Neural cell (in vitro differentiated cells): ENCODE measurements around the gene CDK17. TPM values are rescaled to one million over a fixed set of nuclear protein-coding genes. Genes with fewer than 3 reads are reported as not detected.

ENCODE experiments used
- H2AFZ ChIP-seq: fragments of 200-600, 300-800 bp; sonication (generic), shearing (Covaris generic); 2 replicates; pipeline ENCODE4 v1.6.0; 2014; ENCODE audit warnings: low read depth, mild to moderate bottlenecking, antibody characterized with exemption, low read length, moderate library complexity
- H3F3A ChIP-seq: fragments of 200-600 bp; shearing (Covaris generic); 2 replicates; pipeline ENCODE4 v1.6.1; 2016; ENCODE audit warnings: mild to moderate bottlenecking, moderate library complexity, mixed read lengths, antibody characterized with exemption, low read length; ENCODE audit not compliant: insufficient read depth, poor library complexity, severe bottlenecking
- H3K27ac ChIP-seq: fragments of 200-600, 300-800 bp; sonication (generic), shearing (Covaris generic); 2 replicates; pipeline ENCODE4 v1.5.1; 2014; ENCODE audit warnings: mild to moderate bottlenecking, low read length, moderate library complexity
- H3K27me3 ChIP-seq: fragments of 300-800, 200-600 bp; sonication (generic), shearing (Covaris generic); 2 replicates; pipeline ENCODE4 v1.6.0; 2014; ENCODE audit warnings: mild to moderate bottlenecking, low read depth, low read length, moderate library complexity; ENCODE audit not compliant: insufficient read depth
- H3K36me3 ChIP-seq: fragments of 300-800, 200-600 bp; sonication (generic), shearing (Covaris generic); 2 replicates; pipeline ENCODE4 v1.5.1; 2014; ENCODE audit warnings: mild to moderate bottlenecking, antibody characterized with exemption, low read length, moderate library complexity; ENCODE audit not compliant: insufficient read depth
- H3K4me2 ChIP-seq: fragments of 300-800, 200-600 bp; sonication (generic), shearing (Covaris generic); 2 replicates; pipeline ENCODE4 v1.6.0; 2014; ENCODE audit warnings: mild to moderate bottlenecking, low read length
- H3K4me3 ChIP-seq: fragments of 300-800, 200-600 bp; sonication (generic), shearing (Covaris generic); 2 replicates; pipeline ENCODE4 v1.5.1; 2014; ENCODE audit warnings: mild to moderate bottlenecking, low read length, moderate library complexity
- H3K79me2 ChIP-seq: fragments of 200-600 bp; shearing (Covaris generic); replicated peaks from 2 replicates; pipeline ENCODE4 v1.6.0; 2014; ENCODE audit warnings: mild to moderate bottlenecking, low read length, moderate library complexity; ENCODE audit not compliant: insufficient read depth
- H3K9ac ChIP-seq: fragments of 300-800, 200-600 bp; sonication (generic), shearing (Covaris generic); 2 replicates; pipeline ENCODE4 v1.6.1; 2016; ENCODE audit warnings: mild to moderate bottlenecking, low read length, mixed read lengths
- H3K9me2 ChIP-seq: fragments of 200-600 bp; shearing (Covaris generic); 2 replicates; pipeline ENCODE4 v1.6.1; 2016; ENCODE audit warnings: mild to moderate bottlenecking, low read length, mixed read lengths; ENCODE audit not compliant: insufficient read depth
- H3K9me3 ChIP-seq: fragments of 200-600, 300-800 bp; sonication (generic), shearing (Covaris generic); 2 replicates; pipeline ENCODE4 v1.6.1; 2016; ENCODE audit warnings: mild to moderate bottlenecking, mixed run types, low read length, moderate library complexity, mixed read lengths
- H4K20me1 ChIP-seq: fragments of 200-600 bp; shearing (Covaris generic); 2 replicates; pipeline ENCODE4 v1.6.1; 2016; ENCODE audit warnings: mild to moderate bottlenecking, mixed run types; ENCODE audit not compliant: insufficient read depth
- CTCF ChIP-seq: fragments of 450-650 bp; IDR thresholded peaks from 2 replicates; pipeline ENCODE4 v1.5.1; 2014; ENCODE audit warnings: antibody characterized with exemption, mild to moderate bottlenecking, moderate library complexity; ENCODE audit not compliant: poor library complexity, severe bottlenecking
- EP300 ChIP-seq: fragments of 450-650 bp; conservative IDR thresholded peaks from 2 replicates; pipeline ENCODE4 v1.6.1; 2014; ENCODE audit warnings: antibody characterized with exemption, mild to moderate bottlenecking, moderate library complexity; ENCODE audit not compliant: poor library complexity, severe bottlenecking
- EZH2 ChIP-seq: fragments of 200-600, 300-800 bp; shearing (Covaris generic), sonication (generic); IDR thresholded peaks from 2 replicates; pipeline ENCODE4 v1.6.1; 2014; ENCODE audit warnings: antibody characterized with exemption, low read length, borderline replicate concordance, mild to moderate bottlenecking; ENCODE audit not compliant: insufficient read depth, poor library complexity, severe bottlenecking
- MXI1 ChIP-seq: fragments of 450-650 bp; conservative IDR thresholded peaks from 2 replicates; pipeline ENCODE4 v1.6.1; 2014; ENCODE audit warnings: antibody characterized with exemption, mild to moderate bottlenecking; ENCODE audit not compliant: poor library complexity, severe bottlenecking
- POLR2AphosphoS5 ChIP-seq: IDR thresholded peaks from 2 replicates; pipeline ENCODE4 v1.6.1; 2012
- RAD21 ChIP-seq: fragments of 450-650 bp; conservative IDR thresholded peaks from 2 replicates; pipeline ENCODE4 v1.6.1; 2014; ENCODE audit warnings: antibody characterized with exemption, mild to moderate bottlenecking, moderate library complexity
- SMC3 ChIP-seq: fragments of 450-650 bp; conservative IDR thresholded peaks from 2 replicates; pipeline ENCODE4 v1.6.1; 2014; ENCODE audit warnings: antibody characterized with exemption, mild to moderate bottlenecking, moderate library complexity; ENCODE audit not compliant: poor library complexity
- TAF1 ChIP-seq: IDR thresholded peaks from 2 replicates; pipeline ENCODE4 v1.6.1; 2012; ENCODE audit warnings: low read depth
- polyA plus RNA-seq: library from polyadenylated mRNA; depleted of rRNA; stranded (reverse); fragments of >200 nt; gene quantifications from 2 replicates; pipeline ENCODE4 v1.2.3, GENCODE V29; 2014
- TF ChIP-seq, protein P1 (sequence below): IDR thresholded peaks from 2 replicates; pipeline ENCODE4 v1.6.1; 2012; ENCODE audit warnings: borderline replicate concordance

CDK17 gene
- polyA plus RNA-seq, 1 donor from 2014 or later, result 119 TPM

DNA sequence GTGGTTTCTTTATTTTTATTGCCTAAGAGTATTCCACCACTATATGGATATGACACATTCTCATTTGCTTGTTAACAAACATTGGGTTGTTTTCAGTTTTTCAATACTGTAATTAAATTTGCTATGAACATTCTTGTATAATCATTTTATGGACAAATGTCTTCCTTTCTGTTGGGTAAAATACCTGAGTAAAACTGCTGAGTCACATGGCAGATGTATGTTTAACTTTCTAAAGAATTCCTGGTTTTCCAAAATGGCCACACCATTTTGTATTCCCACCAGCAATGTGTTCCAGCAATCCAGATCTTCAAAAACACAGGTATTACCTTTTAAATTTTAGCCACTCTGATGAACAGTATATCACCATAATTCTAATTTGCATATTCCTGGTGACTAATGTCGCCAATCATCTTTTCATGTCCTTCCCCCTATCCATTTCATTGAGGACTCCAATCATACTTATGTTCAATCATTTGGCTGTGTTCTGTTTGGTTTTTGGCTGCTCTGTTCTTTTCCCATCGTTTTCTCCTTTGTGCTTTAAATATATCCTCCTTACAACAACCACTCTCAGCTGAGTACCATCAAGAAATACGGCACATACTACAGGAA is 36.0 kb downstream of the CDK17 start:
- no peaks in the 10 kb centered on the region for H3K9me2 ChIP-seq
- H2AFZ ChIP-seq, result no peak overlapping the region
- no peak overlapping the region for H3K9ac ChIP-seq
- peaks cover 63% of the 10 kb centered on the region for H3K79me2 ChIP-seq
- H3K36me3 ChIP-seq, result no peaks in the 10 kb centered on the region
- no peak for TF ChIP-seq POLR2AphosphoS5
- no peak for TF ChIP-seq RAD21
- no peak for TF ChIP-seq EZH2
- TF ChIP-seq, protein P1, sequence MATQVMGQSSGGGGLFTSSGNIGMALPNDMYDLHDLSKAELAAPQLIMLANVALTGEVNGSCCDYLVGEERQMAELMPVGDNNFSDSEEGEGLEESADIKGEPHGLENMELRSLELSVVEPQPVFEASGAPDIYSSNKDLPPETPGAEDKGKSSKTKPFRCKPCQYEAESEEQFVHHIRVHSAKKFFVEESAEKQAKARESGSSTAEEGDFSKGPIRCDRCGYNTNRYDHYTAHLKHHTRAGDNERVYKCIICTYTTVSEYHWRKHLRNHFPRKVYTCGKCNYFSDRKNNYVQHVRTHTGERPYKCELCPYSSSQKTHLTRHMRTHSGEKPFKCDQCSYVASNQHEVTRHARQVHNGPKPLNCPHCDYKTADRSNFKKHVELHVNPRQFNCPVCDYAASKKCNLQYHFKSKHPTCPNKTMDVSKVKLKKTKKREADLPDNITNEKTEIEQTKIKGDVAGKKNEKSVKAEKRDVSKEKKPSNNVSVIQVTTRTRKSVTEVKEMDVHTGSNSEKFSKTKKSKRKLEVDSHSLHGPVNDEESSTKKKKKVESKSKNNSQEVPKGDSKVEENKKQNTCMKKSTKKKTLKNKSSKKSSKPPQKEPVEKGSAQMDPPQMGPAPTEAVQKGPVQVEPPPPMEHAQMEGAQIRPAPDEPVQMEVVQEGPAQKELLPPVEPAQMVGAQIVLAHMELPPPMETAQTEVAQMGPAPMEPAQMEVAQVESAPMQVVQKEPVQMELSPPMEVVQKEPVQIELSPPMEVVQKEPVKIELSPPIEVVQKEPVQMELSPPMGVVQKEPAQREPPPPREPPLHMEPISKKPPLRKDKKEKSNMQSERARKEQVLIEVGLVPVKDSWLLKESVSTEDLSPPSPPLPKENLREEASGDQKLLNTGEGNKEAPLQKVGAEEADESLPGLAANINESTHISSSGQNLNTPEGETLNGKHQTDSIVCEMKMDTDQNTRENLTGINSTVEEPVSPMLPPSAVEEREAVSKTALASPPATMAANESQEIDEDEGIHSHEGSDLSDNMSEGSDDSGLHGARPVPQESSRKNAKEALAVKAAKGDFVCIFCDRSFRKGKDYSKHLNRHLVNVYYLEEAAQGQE, result no peak
- TF ChIP-seq TAF1, result no peak
- TF ChIP-seq MXI1, result no peak
- TF ChIP-seq EP300, result no peak
- no peak for TF ChIP-seq CTCF
- TF ChIP-seq SMC3, result no peak
- no peak overlapping the region for H3K4me2 ChIP-seq
- no peaks in the 10 kb centered on the region for H4K20me1 ChIP-seq
- H3K4me3 ChIP-seq, result no peak overlapping the region
- no peaks in the 10 kb centered on the region for H3K9me3 ChIP-seq
- no peaks in the 10 kb centered on the region for H3K27me3 ChIP-seq
- no peaks in the 10 kb centered on the region for H3F3A ChIP-seq
- H3K27ac ChIP-seq, result no peak overlapping the region

GRCh38 chr12:96361074-96361473 is 39.2 kb downstream of the CDK17 start:
- no peaks in the 10 kb centered on the region for H4K20me1 ChIP-seq
- TF ChIP-seq TAF1, result no peak
- TF ChIP-seq CTCF, result no peak
- no peak for TF ChIP-seq POLR2AphosphoS5
- no peak for TF ChIP-seq SMC3
- no peak for TF ChIP-seq RAD21
- TF ChIP-seq, protein P1, result no peak
- TF ChIP-seq EP300, result no peak
- no peak for TF ChIP-seq EZH2
- no peak for TF ChIP-seq MXI1
- H3K4me3 ChIP-seq, result no peak overlapping the region
- no peak overlapping the region for H3K27ac ChIP-seq
- H3F3A ChIP-seq, result no peaks in the 10 kb centered on the region
- no peak overlapping the region for H3K4me2 ChIP-seq
- H2AFZ ChIP-seq, result no peak overlapping the region
- H3K36me3 ChIP-seq, result no peaks in the 10 kb centered on the region
- peaks cover 71% of the 10 kb centered on the region for H3K79me2 ChIP-seq
- no peaks in the 10 kb centered on the region for H3K9me3 ChIP-seq
- H3K9me2 ChIP-seq, result no peaks in the 10 kb centered on the region
- H3K27me3 ChIP-seq, result no peaks in the 10 kb centered on the region
- H3K9ac ChIP-seq, result no peak overlapping the region
